Astrocyte of the hippocampus (primary cell): ENCODE data around the gene DDIT4.
"Not testable (repeated sequence)": the region's sequence is repeated elsewhere in the genome, so short reads cannot be mapped to it uniquely, and the experiment has no call there.

Experiments
- DNase-seq: peaks from one replicate; pipeline ENCODE4 v3.0.0; 2011; ENCODE audit warnings: low read depth, low spot score

Gene DDIT4

GRCh38 chr10:72295330-72295910 lies 21.7 kb downstream of the DDIT4 start:
- no peak for DNase-seq

GRCh38 chr10:72296829-72297280 lies 23.1 kb downstream of the DDIT4 start:
- not testable (repeated sequence) for DNase-seq

- peak; percentile 87 for DNase-seq
Observed at GRCh38 chr10:72297281-72297804, 23.6 kb downstream of the DDIT4 start.

- DNase-seq, result peak; percentile 99
Observed at GRCh38 chr10:72297805-72298591, 24.3 kb downstream of the DDIT4 start.

- DNase-seq, result no peak
Observed at GRCh38 chr10:72298592-72299519, 25.1 kb downstream of the DDIT4 start.

GRCh38 chr10:72303424-72304128 lies 29.9 kb downstream of the DDIT4 start:
- no peak for DNase-seq

- no peak for DNase-seq
Observed at GRCh38 chr10:72306215-72306760, 32.6 kb downstream of the DDIT4 start.

GRCh38 chr10:72307711-72308110 lies 34.0 kb downstream of the DDIT4 start:
- DNase-seq, result not testable (repeated sequence)

GRCh38 chr10:72308320-72308987 lies 34.7 kb downstream of the DDIT4 start:
- DNase-seq, result peak; percentile 84

GRCh38 chr10:72309290-72310240 lies 35.8 kb downstream of the DDIT4 start:
- DNase-seq, result no peak

- peak; percentile 44 for DNase-seq
Observed at GRCh38 chr10:72310241-72310633, 36.5 kb downstream of the DDIT4 start.

GRCh38 chr10:72310636-72311035 lies 36.9 kb downstream of the DDIT4 start:
- peak; percentile 29 for DNase-seq

- no peak for DNase-seq
Observed at GRCh38 chr10:72311667-72312066, 37.9 kb downstream of the DDIT4 start.

- DNase-seq, result no peak
Observed at GRCh38 chr10:72312865-72313391, 39.2 kb downstream of the DDIT4 start.

- DNase-seq, result no peak
Observed at GRCh38 chr10:72314263-72314662, 40.5 kb downstream of the DDIT4 start.

- DNase-seq, result no peak
Observed at GRCh38 chr10:72315054-72315453, 41.3 kb downstream of the DDIT4 start.

- DNase-seq, result peak; percentile 85
Observed at GRCh38 chr10:72315611-72316385, 42.1 kb downstream of the DDIT4 start.

- DNase-seq, result no peak
Observed at GRCh38 chr10:72316386-72316700, 42.6 kb downstream of the DDIT4 start.
